Measurements from ENCODE around the gene CYP2W1.

DNA sequence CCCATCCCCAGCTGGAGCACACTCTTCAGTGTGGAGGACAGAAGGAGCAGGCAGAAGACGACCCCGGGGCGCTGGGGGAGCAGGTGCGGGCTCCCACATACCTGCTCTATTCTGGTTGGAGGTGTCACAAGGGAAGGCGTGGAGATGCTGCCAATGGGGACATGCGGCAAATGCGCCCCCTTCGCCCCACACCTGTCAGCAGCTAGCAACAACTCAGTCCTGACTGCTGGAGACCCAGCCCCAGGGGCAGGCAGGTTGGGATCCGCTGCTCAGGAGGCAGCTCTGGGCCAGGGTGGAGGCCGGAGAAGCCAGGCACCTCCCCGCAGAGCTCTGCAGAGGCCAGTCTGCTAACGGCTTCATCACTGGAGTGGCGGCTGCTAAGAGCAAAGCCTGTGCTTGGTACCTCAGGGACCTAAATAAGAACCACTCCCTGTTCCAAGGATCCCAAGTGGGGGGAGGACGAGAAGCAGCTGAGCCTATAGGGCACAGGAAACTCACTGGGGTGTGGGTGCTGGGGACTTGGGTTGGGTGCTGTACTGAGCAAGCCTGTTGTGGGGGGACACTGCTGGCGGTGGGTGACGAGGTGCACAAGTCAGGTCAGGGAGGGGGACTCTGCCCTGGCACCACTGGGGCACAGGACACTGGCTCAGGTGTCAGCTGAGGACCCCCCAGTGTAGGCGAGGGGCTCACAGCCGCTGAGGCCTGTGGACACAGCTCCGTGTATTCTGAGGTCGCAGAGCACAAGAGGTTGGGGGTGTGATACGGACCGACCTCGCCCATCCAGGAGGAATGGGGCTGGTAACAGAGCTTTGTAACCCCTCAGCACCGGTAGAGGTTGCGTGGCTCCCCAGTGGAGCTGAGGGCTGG, 42.1 kb downstream of the CYP2W1 start:
- TF ChIP-seq, protein P1, sequence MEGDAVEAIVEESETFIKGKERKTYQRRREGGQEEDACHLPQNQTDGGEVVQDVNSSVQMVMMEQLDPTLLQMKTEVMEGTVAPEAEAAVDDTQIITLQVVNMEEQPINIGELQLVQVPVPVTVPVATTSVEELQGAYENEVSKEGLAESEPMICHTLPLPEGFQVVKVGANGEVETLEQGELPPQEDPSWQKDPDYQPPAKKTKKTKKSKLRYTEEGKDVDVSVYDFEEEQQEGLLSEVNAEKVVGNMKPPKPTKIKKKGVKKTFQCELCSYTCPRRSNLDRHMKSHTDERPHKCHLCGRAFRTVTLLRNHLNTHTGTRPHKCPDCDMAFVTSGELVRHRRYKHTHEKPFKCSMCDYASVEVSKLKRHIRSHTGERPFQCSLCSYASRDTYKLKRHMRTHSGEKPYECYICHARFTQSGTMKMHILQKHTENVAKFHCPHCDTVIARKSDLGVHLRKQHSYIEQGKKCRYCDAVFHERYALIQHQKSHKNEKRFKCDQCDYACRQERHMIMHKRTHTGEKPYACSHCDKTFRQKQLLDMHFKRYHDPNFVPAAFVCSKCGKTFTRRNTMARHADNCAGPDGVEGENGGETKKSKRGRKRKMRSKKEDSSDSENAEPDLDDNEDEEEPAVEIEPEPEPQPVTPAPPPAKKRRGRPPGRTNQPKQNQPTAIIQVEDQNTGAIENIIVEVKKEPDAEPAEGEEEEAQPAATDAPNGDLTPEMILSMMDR (IDR thresholded peaks at IDR 0.05; ENCODE audit: insufficient read depth, low read depth, low read length), result no peak
- no peak for TF ChIP-seq EZH2 (IDR thresholded peaks at IDR 0.05; ENCODE audit: insufficient read depth, low read length)
